ENCODE data around the gene NSUN6. TPM values are rescaled to one million over a fixed set of nuclear protein-coding genes. Genes with fewer than 3 reads are reported as not detected.

NSUN6 gene
- total and polyA plus RNA-seq, 10 of the 15 experiments (the other 5 are each of a cell fraction or from before 2014, with no cell fraction given) = 10.2 to 25.0 (median 15.6) TPM

- Histone ChIP-seq H3K27ac (ENCODE audit: control insufficient read depth, insufficient read depth) (no peak overlapping the region), H4K20me1 (ENCODE audit: control insufficient read depth, insufficient read depth) (no peaks in the 10 kb centered on the region), H2AFZ (ENCODE audit: control insufficient read depth, low read depth, low read length) (no peak overlapping the region), H3K9ac (ENCODE audit: control insufficient read depth, insufficient read depth, low read length) (no peak overlapping the region), H3K4me3 (no peak overlapping the region), H3K36me3 (ENCODE audit: control insufficient read depth in 2 of 2, insufficient read depth in 2 of 2, low read length in 1 of 2) (no peaks in the 10 kb centered on the region), H3K9me3 (replicated peaks; ENCODE audit: control insufficient read depth, insufficient read depth, low read length) (no peaks in the 10 kb centered on the region; the same call in none of the 3 replicates), H3K79me2 (ENCODE audit: control insufficient read depth, insufficient read depth, low read length) (no peaks in the 10 kb centered on the region), H3K4me2 (ENCODE audit: control insufficient read depth, insufficient read depth) (no peak overlapping the region), H3K27me3 (replicated peaks in 1 of 2; ENCODE audit: control insufficient read depth in 2 of 2, insufficient read depth in 2 of 2, low read length in 1 of 2) (no peaks in the 10 kb centered on the region), H3K4me1 (ENCODE audit: control insufficient read depth, insufficient read depth, low read length) (no peaks in the 10 kb centered on the region)
- ChIA-PET POLR2A (no interaction called here), CTCF (no interaction called here), SMC1A (ENCODE audit: uncharacterized antibody, unreplicated experiment) (no interaction called here), RAD21 (ENCODE audit: unreplicated experiment) (no interaction called here)
- WGBS (ENCODE audit: insufficient coverage, insufficient replicate concordance, low lambda C conversion rate, missing lambda C conversion rate) = 100% methylated on average over 1 of the region's 1 CpG
- ATAC-seq = no peak
- DNase-seq (ENCODE audit: low read depth, low spot score) = no peak
- TF ChIP-seq SUPT20H (IDR thresholded peaks at IDR 0.05; ENCODE audit: borderline replicate concordance, control insufficient read depth, low read depth, low read length) = no peak
- in situ Hi-C loops (cut with MboI) (no loop called here), intact Hi-C loops (cut with micrococcal nuclease; ENCODE audit: unreplicated experiment) (no loop called here)
- FAIRE-seq = no peak
- no TSS peak for BruUV-seq (replicated peaks)
Observed at GRCh38 chr10:18571780-18572179, 79.6 kb downstream of the NSUN6 start.

GRCh38 chr10:18571076-18571475 lies 80.3 kb downstream of the NSUN6 start:
- no peak overlapping the region for H2AFZ ChIP-seq (ENCODE audit: control insufficient read depth, low read depth, low read length)
- H3K27ac ChIP-seq (ENCODE audit: control insufficient read depth, insufficient read depth) = no peak overlapping the region
- no peaks in the 10 kb centered on the region for H3K79me2 ChIP-seq (ENCODE audit: control insufficient read depth, insufficient read depth, low read length)
- ATAC-seq = no peak
- no peak for DNase-seq (ENCODE audit: low read depth, low spot score)
- H3K27me3 ChIP-seq (replicated peaks in 1 of 2; ENCODE audit: control insufficient read depth in 2 of 2, insufficient read depth in 2 of 2, low read length in 1 of 2) = no peaks in the 10 kb centered on the region
- no peaks in the 10 kb centered on the region; the same call in none of the 3 replicates for H3K9me3 ChIP-seq (replicated peaks; ENCODE audit: control insufficient read depth, insufficient read depth, low read length)
- intact Hi-C loops (cut with micrococcal nuclease; ENCODE audit: unreplicated experiment) (no loop called here), in situ Hi-C loops (cut with MboI) (no loop called here)
- ChIA-PET CTCF (no interaction called here), POLR2A (no interaction called here), SMC1A (ENCODE audit: uncharacterized antibody, unreplicated experiment) (no interaction called here), RAD21 (ENCODE audit: unreplicated experiment) (no interaction called here)
- no TSS peak for BruUV-seq (replicated peaks)
- no peaks in the 10 kb centered on the region for H3K36me3 ChIP-seq (ENCODE audit: control insufficient read depth in 2 of 2, insufficient read depth in 2 of 2, low read length in 1 of 2)
- no peak overlapping the region for H3K9ac ChIP-seq (ENCODE audit: control insufficient read depth, insufficient read depth, low read length)
- H3K4me3 ChIP-seq = no peak overlapping the region
- H3K4me1 ChIP-seq (ENCODE audit: control insufficient read depth, insufficient read depth, low read length) = no peaks in the 10 kb centered on the region
- H3K4me2 ChIP-seq (ENCODE audit: control insufficient read depth, insufficient read depth) = no peak overlapping the region
- no peak for FAIRE-seq
- no peaks in the 10 kb centered on the region for H4K20me1 ChIP-seq (ENCODE audit: control insufficient read depth, insufficient read depth)
- no peak for TF ChIP-seq NKRF (conservative IDR thresholded peaks at IDR 0.05)
- TF ChIP-seq CHD2 (IDR thresholded peaks at IDR 0.05; ENCODE audit: borderline replicate concordance, low read depth, low read length) = no peak
- TF ChIP-seq CEBPB (IDR thresholded peaks at IDR 0.05; ENCODE audit: borderline replicate concordance in 1 of 2, low read depth in 2 of 2, low read length in 2 of 2) = no peak
- no peak for TF ChIP-seq BCLAF1 (IDR thresholded peaks at IDR 0.05)
- no peak for TF ChIP-seq POLR2AphosphoS5 (IDR thresholded peaks at IDR 0.05; ENCODE audit: low read length)
- no peak for TF ChIP-seq GABPA (IDR thresholded peaks at IDR 0.05; ENCODE audit: low read depth)

Measured in GM12878 (cell line).